KMS-11 (cell line): ENCODE data around the gene OLFM4.

ENCODE experiments used
- H2AFZ ChIP-seq: fragments of 200-600 bp; sonication (generic); 2 replicates; pipeline ENCODE4 v1.6.1; 2016; ENCODE audit warnings: antibody characterized with exemption, mixed run types, low read depth
- H3K27ac ChIP-seq: fragments of 200-600 bp; sonication (generic); 2 replicates; pipeline ENCODE4 v1.6.1; 2016; ENCODE audit warnings: mild to moderate bottlenecking, mixed run types
- H3K27me3 ChIP-seq: fragments of 200-600 bp; sonication (generic); 2 replicates; pipeline ENCODE4 v1.6.1; 2017; ENCODE audit warnings: mild to moderate bottlenecking, low read depth, mixed run types, moderate library complexity; ENCODE audit not compliant: insufficient read depth
- H3K36me3 ChIP-seq: fragments of 200-600 bp; sonication (generic); 2 replicates; pipeline ENCODE4 v1.6.1; 2017; ENCODE audit warnings: mild to moderate bottlenecking, mixed run types; ENCODE audit not compliant: insufficient read depth
- H3K4me1 ChIP-seq: fragments of 200-600 bp; sonication (generic); 2 replicates; pipeline ENCODE4 v1.6.1; 2016; ENCODE audit warnings: mild to moderate bottlenecking, low read depth, mixed run types; ENCODE audit not compliant: poor library complexity, severe bottlenecking
- H3K4me2 ChIP-seq: fragments of 200-600 bp; sonication (generic); 2 replicates; pipeline ENCODE4 v1.7.0; 2016; ENCODE audit warnings: mild to moderate bottlenecking, mixed run types
- H3K4me3 ChIP-seq: fragments of 200-600 bp; sonication (generic); IDR thresholded peaks from 2 replicates; pipeline ENCODE4 v1.6.1; 2017; ENCODE audit warnings: low read depth, low read length, mixed read lengths; ENCODE audit not compliant: insufficient read depth
- H3K79me2 ChIP-seq: fragments of 200-600 bp; sonication (generic); 2 replicates; pipeline ENCODE4 v1.6.1; 2016; ENCODE audit warnings: low read depth, mixed run types; ENCODE audit not compliant: insufficient read depth
- H3K9ac ChIP-seq: fragments of 200-600 bp; sonication (generic); 2 replicates; pipeline ENCODE4 v1.6.1; 2016; ENCODE audit warnings: mild to moderate bottlenecking, mixed run types
- H4K20me1 ChIP-seq: fragments of 200-600 bp; sonication (generic); 2 replicates; pipeline ENCODE4 v1.6.1; 2016; ENCODE audit warnings: mild to moderate bottlenecking, mixed run types; ENCODE audit not compliant: insufficient read depth
- CTCF ChIP-seq: fragments of 200-600 bp; sonication (generic); conservative IDR thresholded peaks from 2 replicates; pipeline ENCODE4 v1.6.1; 2017; ENCODE audit warnings: low read depth, mild to moderate bottlenecking, antibody characterized with exemption, low read length, moderate library complexity, mixed read lengths

Gene OLFM4

GRCh38 chr13:53028637-53029203, at the start of gene OLFM4:
Gene OLFM4, plus strand, starts transcription at chr13:53028813. Its CDS starts 24 bp downstream, at chr13:53028837.
- no peak within 1 kb of the TSS for H3K27ac ChIP-seq

GRCh38 chr13:52978989-52979388, 49.6 kb upstream of the OLFM4 start:
- Histone ChIP-seq H4K20me1 (no peaks in the 10 kb centered on the region), H3K4me1 (no peaks in the 10 kb centered on the region), H3K27ac (no peak overlapping the region), H3K27me3 (no peaks in the 10 kb centered on the region), H3K4me2 (no peak overlapping the region), H3K36me3 (no peaks in the 10 kb centered on the region), H3K4me3 (no peak overlapping the region), H3K9ac (no peak overlapping the region), H2AFZ (no peak overlapping the region), H3K79me2 (no peaks in the 10 kb centered on the region)
- no peak for TF ChIP-seq CTCF

More at GRCh38 chr13:53028637-53029203, at the start of gene OLFM4:
- Histone ChIP-seq H3K9ac (no peak within 1 kb of the TSS), H3K79me2 (no peaks in the 10 kb centered on the region), H3K27me3 (no peaks in the 10 kb centered on the region), H3K4me3 (no peak within 1 kb of the TSS), H2AFZ (no peak within 1 kb of the TSS), H3K36me3 (no peaks in the 10 kb centered on the region), H4K20me1 (no peaks in the 10 kb centered on the region), H3K4me1 (no peaks in the 10 kb centered on the region), H3K4me2 (no peak within 1 kb of the TSS)
- no peak for TF ChIP-seq CTCF

- Histone ChIP-seq H2AFZ (no peak overlapping the region), H3K4me3 (no peak overlapping the region), H3K27ac (no peak overlapping the region), H3K4me2 (no peak overlapping the region), H3K36me3 (no peaks in the 10 kb centered on the region), H3K27me3 (no peaks in the 10 kb centered on the region), H4K20me1 (no peaks in the 10 kb centered on the region), H3K79me2 (no peaks in the 10 kb centered on the region), H3K9ac (no peak overlapping the region), H3K4me1 (no peaks in the 10 kb centered on the region)
- TF ChIP-seq CTCF: no peak
Observed at GRCh38 chr13:52980695-52981094, 47.9 kb upstream of the OLFM4 start.

- Histone ChIP-seq H3K9ac (no peak overlapping the region), H3K27ac (no peak overlapping the region), H3K4me1 (no peaks in the 10 kb centered on the region), H3K4me2 (no peak overlapping the region), H3K36me3 (no peaks in the 10 kb centered on the region), H3K27me3 (no peaks in the 10 kb centered on the region), H4K20me1 (no peaks in the 10 kb centered on the region), H3K79me2 (no peaks in the 10 kb centered on the region), H3K4me3 (no peak overlapping the region), H2AFZ (no peak overlapping the region)
- TF ChIP-seq CTCF: no peak
Observed at GRCh38 chr13:52983836-52984235, 44.8 kb upstream of the OLFM4 start.
